ENCODE data around the gene PLEKHG3.

Gene PLEKHG3

GRCh38 chr14:64719601-64720000, 15.4 kb downstream of the PLEKHG3 start:
- H3K18ac ChIP-seq (ENCODE audit: low read depth in 1 of 2, low read length in 2 of 2): peak overlapping the region; percentile 29 to 57
- whole genome bisulfite sequencing: 20% methylated on average over 6 of the region's 7 CpGs
- no peak overlapping the region for H3K4me3 ChIP-seq (ENCODE audit: insufficient read depth in 1 of 2, low read depth in 1 of 2, low read length in 2 of 2)
- peaks cover 0 to 20% of the 10 kb centered on the region in 2 experiments for H3K36me3 ChIP-seq (ENCODE audit: control insufficient read depth in 1 of 2, insufficient read depth in 2 of 2, low read depth in 1 of 2, low read length in 2 of 2)
- peak overlapping the region; percentile 85 for H2AK5ac ChIP-seq (ENCODE audit: low read length, severe bottlenecking)
- peak overlapping the region; percentile 92 for H2BK15ac ChIP-seq (ENCODE audit: low read depth, poor library complexity, severe bottlenecking)
- H2BK12ac ChIP-seq (ENCODE audit: low read length in 2 of 2): peak overlapping the region; percentile 7 to 65
- H3K4ac ChIP-seq (ENCODE audit: low read depth in 1 of 2, low read length in 2 of 2): peak overlapping the region; percentile 24 to 46
- peak overlapping the region; percentile 43 for H4K91ac ChIP-seq (ENCODE audit: low read length)
- H2BK5ac ChIP-seq (ENCODE audit: low read depth, low read length, poor library complexity, severe bottlenecking): peak overlapping the region; percentile 63
- peak overlapping the region; percentile 55 for H3K4me2 ChIP-seq (ENCODE audit: low read length, poor library complexity, severe bottlenecking)
- H2AFZ ChIP-seq (ENCODE audit: low read depth, low read length): no peak overlapping the region
- no peak overlapping the region for H3K9ac ChIP-seq (ENCODE audit: low read length)
- peak overlapping the region; percentile 78 for H3K27ac ChIP-seq (ENCODE audit: low read length, poor library complexity, severe bottlenecking)
- H4K8ac ChIP-seq (ENCODE audit: low read length): peak overlapping the region; percentile 24
- peaks cover 73% of the 10 kb centered on the region for H3K4me1 ChIP-seq (ENCODE audit: control insufficient read depth, insufficient read depth, low read depth, low read length)
- H3K23ac ChIP-seq (ENCODE audit: low read length in 2 of 2): no peak overlapping the region
- peaks cover 0 to 23% of the 10 kb centered on the region in 2 experiments for H3K27me3 ChIP-seq (ENCODE audit: control insufficient read depth in 1 of 2, insufficient read depth in 1 of 2, low read length in 2 of 2)
- peak; percentile 1 for DNase-seq
- H3K79me1 ChIP-seq (replicated peaks; ENCODE audit: low read length, poor library complexity, severe bottlenecking): no peaks in the 10 kb centered on the region
- no peak overlapping the region for H3K14ac ChIP-seq (ENCODE audit: low read length in 2 of 2)
- peak overlapping the region; percentile 45 for H2BK120ac ChIP-seq (ENCODE audit: low read depth, low read length)
- H3K9me3 ChIP-seq (ENCODE audit: control insufficient read depth, low read length): peaks cover 4% of the 10 kb centered on the region

- peaks cover 0 to 23% of the 10 kb centered on the region in 2 experiments for H3K27me3 ChIP-seq (ENCODE audit: control insufficient read depth in 1 of 2, insufficient read depth in 1 of 2, low read length in 2 of 2)
- H2AFZ ChIP-seq (ENCODE audit: low read depth, low read length): no peak overlapping the region
- peak overlapping the region; percentile 73 to 79 for H3K18ac ChIP-seq (ENCODE audit: low read depth in 1 of 2, low read length in 2 of 2)
- peak overlapping the region in 1 of 2 experiments; percentile 33 for H2BK12ac ChIP-seq (ENCODE audit: low read length in 2 of 2)
- peak overlapping the region; percentile 78 for H3K27ac ChIP-seq (ENCODE audit: low read length, poor library complexity, severe bottlenecking)
- H4K8ac ChIP-seq (ENCODE audit: low read length): peak overlapping the region; percentile 61
- DNase-seq: peak; percentile 94
- H2BK15ac ChIP-seq (ENCODE audit: low read depth, poor library complexity, severe bottlenecking): no peak overlapping the region
- H3K4me1 ChIP-seq (ENCODE audit: control insufficient read depth, insufficient read depth, low read depth, low read length): peaks cover 74% of the 10 kb centered on the region
- WGBS: 0% methylated on average over 7 of the region's 7 CpGs
- peaks cover 0 to 16% of the 10 kb centered on the region in 2 experiments for H3K36me3 ChIP-seq (ENCODE audit: control insufficient read depth in 1 of 2, insufficient read depth in 2 of 2, low read depth in 1 of 2, low read length in 2 of 2)
- H3K4me2 ChIP-seq (ENCODE audit: low read length, poor library complexity, severe bottlenecking): peak overlapping the region; percentile 55
- H2BK5ac ChIP-seq (ENCODE audit: low read depth, low read length, poor library complexity, severe bottlenecking): no peak overlapping the region
- H2AK5ac ChIP-seq (ENCODE audit: low read length, severe bottlenecking): peak overlapping the region; percentile 91
- no peak overlapping the region for H2BK120ac ChIP-seq (ENCODE audit: low read depth, low read length)
- H3K14ac ChIP-seq (ENCODE audit: low read length in 2 of 2): no peak overlapping the region
- no peak overlapping the region for H3K23ac ChIP-seq (ENCODE audit: low read length in 2 of 2)
- H3K9me3 ChIP-seq (ENCODE audit: control insufficient read depth, low read length): no peaks in the 10 kb centered on the region
- H3K4ac ChIP-seq (ENCODE audit: low read depth in 1 of 2, low read length in 2 of 2): peak overlapping the region in 1 of 2 experiments; percentile 46
- H3K9ac ChIP-seq (ENCODE audit: low read length): no peak overlapping the region
- H4K91ac ChIP-seq (ENCODE audit: low read length): peak overlapping the region; percentile 8
- no peaks in the 10 kb centered on the region for H3K79me1 ChIP-seq (replicated peaks; ENCODE audit: low read length, poor library complexity, severe bottlenecking)
- no peak overlapping the region for H3K4me3 ChIP-seq (ENCODE audit: insufficient read depth in 1 of 2, low read depth in 1 of 2, low read length in 2 of 2)
Observed at GRCh38 chr14:64720131-64720576, 15.9 kb downstream of the PLEKHG3 start.

- peak; percentile 52 for DNase-seq
- peak overlapping the region; percentile 78 for H3K27ac ChIP-seq (ENCODE audit: low read length, poor library complexity, severe bottlenecking)
- H2BK5ac ChIP-seq (ENCODE audit: low read depth, low read length, poor library complexity, severe bottlenecking): peak overlapping the region; percentile 75
- 73% methylated on average over 5 of the region's 5 CpGs for WGBS
- H3K79me1 ChIP-seq (replicated peaks; ENCODE audit: low read length, poor library complexity, severe bottlenecking): no peaks in the 10 kb centered on the region
- no peak overlapping the region for H3K4me2 ChIP-seq (ENCODE audit: low read length, poor library complexity, severe bottlenecking)
- peak overlapping the region; percentile 47 for H4K8ac ChIP-seq (ENCODE audit: low read length)
- peaks cover 0 to 23% of the 10 kb centered on the region in 2 experiments for H3K27me3 ChIP-seq (ENCODE audit: control insufficient read depth in 1 of 2, insufficient read depth in 1 of 2, low read length in 2 of 2)
- no peak overlapping the region for H2BK120ac ChIP-seq (ENCODE audit: low read depth, low read length)
- H2BK15ac ChIP-seq (ENCODE audit: low read depth, poor library complexity, severe bottlenecking): no peak overlapping the region
- no peak overlapping the region for H3K9ac ChIP-seq (ENCODE audit: low read length)
- peaks cover 0 to 16% of the 10 kb centered on the region in 2 experiments for H3K36me3 ChIP-seq (ENCODE audit: control insufficient read depth in 1 of 2, insufficient read depth in 2 of 2, low read depth in 1 of 2, low read length in 2 of 2)
- H3K4me3 ChIP-seq (ENCODE audit: insufficient read depth in 1 of 2, low read depth in 1 of 2, low read length in 2 of 2): peak overlapping the region in 1 of 2 experiments; percentile 48
- no peak overlapping the region for H2AFZ ChIP-seq (ENCODE audit: low read depth, low read length)
- peak overlapping the region in 1 of 2 experiments; percentile 10 for H2BK12ac ChIP-seq (ENCODE audit: low read length in 2 of 2)
- peak overlapping the region; percentile 60 to 78 for H3K4ac ChIP-seq (ENCODE audit: low read depth in 1 of 2, low read length in 2 of 2)
- peak overlapping the region; percentile 56 to 84 for H3K18ac ChIP-seq (ENCODE audit: low read depth in 1 of 2, low read length in 2 of 2)
- peak overlapping the region in 1 of 2 experiments; percentile 8 for H3K14ac ChIP-seq (ENCODE audit: low read length in 2 of 2)
- peaks cover 75% of the 10 kb centered on the region for H3K4me1 ChIP-seq (ENCODE audit: control insufficient read depth, insufficient read depth, low read depth, low read length)
- no peak overlapping the region for H3K23ac ChIP-seq (ENCODE audit: low read length in 2 of 2)
- H3K9me3 ChIP-seq (ENCODE audit: control insufficient read depth, low read length): no peaks in the 10 kb centered on the region
- peak overlapping the region; percentile 79 for H4K91ac ChIP-seq (ENCODE audit: low read length)
- H2AK5ac ChIP-seq (ENCODE audit: low read length, severe bottlenecking): peak overlapping the region; percentile 91
Observed at GRCh38 chr14:64721391-64721791, 17.2 kb downstream of the PLEKHG3 start.

GRCh38 chr14:64721899-64722298, 17.7 kb downstream of the PLEKHG3 start:
- H3K36me3 ChIP-seq (ENCODE audit: control insufficient read depth in 1 of 2, insufficient read depth in 2 of 2, low read depth in 1 of 2, low read length in 2 of 2): peaks cover 0 to 16% of the 10 kb centered on the region in 2 experiments
- H2BK15ac ChIP-seq (ENCODE audit: low read depth, poor library complexity, severe bottlenecking): no peak overlapping the region
- H2BK12ac ChIP-seq (ENCODE audit: low read length in 2 of 2): peak overlapping the region in 1 of 2 experiments; percentile 10
- H3K4me1 ChIP-seq (ENCODE audit: control insufficient read depth, insufficient read depth, low read depth, low read length): peaks cover 75% of the 10 kb centered on the region
- H3K9me3 ChIP-seq (ENCODE audit: control insufficient read depth, low read length): no peaks in the 10 kb centered on the region
- H3K23ac ChIP-seq (ENCODE audit: low read length in 2 of 2): no peak overlapping the region
- peak overlapping the region; percentile 78 for H3K27ac ChIP-seq (ENCODE audit: low read length, poor library complexity, severe bottlenecking)
- no peak overlapping the region for H4K91ac ChIP-seq (ENCODE audit: low read length)
- H3K14ac ChIP-seq (ENCODE audit: low read length in 2 of 2): no peak overlapping the region
- H3K9ac ChIP-seq (ENCODE audit: low read length): no peak overlapping the region
- no peak overlapping the region for H3K4me2 ChIP-seq (ENCODE audit: low read length, poor library complexity, severe bottlenecking)
- peak overlapping the region in 1 of 2 experiments; percentile 54 for H3K4ac ChIP-seq (ENCODE audit: low read depth in 1 of 2, low read length in 2 of 2)
- 91% methylated on average over 8 of the region's 9 CpGs for WGBS
- peak overlapping the region in 1 of 2 experiments; percentile 48 for H3K4me3 ChIP-seq (ENCODE audit: insufficient read depth in 1 of 2, low read depth in 1 of 2, low read length in 2 of 2)
- peak overlapping the region; percentile 91 for H2AK5ac ChIP-seq (ENCODE audit: low read length, severe bottlenecking)
- peak overlapping the region in 1 of 2 experiments; percentile 84 for H3K18ac ChIP-seq (ENCODE audit: low read depth in 1 of 2, low read length in 2 of 2)
- peaks cover 0 to 23% of the 10 kb centered on the region in 2 experiments for H3K27me3 ChIP-seq (ENCODE audit: control insufficient read depth in 1 of 2, insufficient read depth in 1 of 2, low read length in 2 of 2)
- no peak overlapping the region for H2BK120ac ChIP-seq (ENCODE audit: low read depth, low read length)
- no peak for DNase-seq
- no peak overlapping the region for H2BK5ac ChIP-seq (ENCODE audit: low read depth, low read length, poor library complexity, severe bottlenecking)
- no peak overlapping the region for H2AFZ ChIP-seq (ENCODE audit: low read depth, low read length)
- no peak overlapping the region for H4K8ac ChIP-seq (ENCODE audit: low read length)
- H3K79me1 ChIP-seq (replicated peaks; ENCODE audit: low read length, poor library complexity, severe bottlenecking): no peaks in the 10 kb centered on the region
